GM15510 (cell line): ENCODE measurements around the gene CLEC4M.

ENCODE experiments used
- POLR2A ChIP-seq: IDR thresholded peaks from 3 replicates; pipeline ENCODE4 v1.6.1; 2011; ENCODE audit warnings: borderline replicate concordance; ENCODE audit not compliant: insufficient read length; ENCODE audit errors: extremely low read depth

CLEC4M gene

GRCh38 chr19:7817801-7818200 is 54.8 kb downstream of the CLEC4M start:
- no peak for TF ChIP-seq POLR2A

- no peak for TF ChIP-seq POLR2A
These were observed 55.8 kb downstream of the CLEC4M start for GRCh38 chr19:7818806-7819205.
